Prostate gland (tissue), 2 donors: ENCODE measurements around the gene KRTAP10-9.

Experiments used
- CTCF ChIP-seq, 4 experiments: fragments of 200-600 bp in 2 of 4; fragments of 450-650 bp in 2 of 4; sonication (generic) in 2 of 4; IDR thresholded peaks; 1 replicate in 3 of 4; 2 replicates in 1 of 4; pipeline ENCODE4 v1.5.1; 2016 to 2019; ENCODE audit warnings: antibody characterized with exemption in 4 of 4, mild to moderate bottlenecking in 2 of 4, moderate library complexity in 2 of 4
- POLR2A ChIP-seq: fragments of 450-650 bp; IDR thresholded peaks from one replicate; pipeline ENCODE4 v1.6.1; 2016; ENCODE audit warnings: antibody characterized with exemption, mild to moderate bottlenecking
- POLR2AphosphoS5 ChIP-seq: sonication (generic); formaldehyde crosslinking; IDR thresholded peaks from one replicate; pipeline ENCODE4 v1.6.1; 2017; ENCODE audit warnings: antibody characterized with exemption

GRCh38 chr21:44653656-44654575 lies 27.0 kb downstream of the KRTAP10-9 start:
- TF ChIP-seq POLR2A (no peak), POLR2AphosphoS5 (no peak), CTCF (IDR thresholded peaks at IDR 0.05) (no peak)
